HepG2 (cell line): ENCODE measurements around the gene LSM8. TPM values are rescaled to one million over a fixed set of nuclear protein-coding genes. Genes with fewer than 3 reads are reported as not detected.

Experiments used
- ATAC-seq: fragments of 200-7000 bp; cut with Tn5 transposase; 3 replicates; pipeline ENCODE4 v1.9.1; 2020; ENCODE audit warnings: mild to moderate bottlenecking, moderate library complexity
- BruUV-seq: library from RNA; stranded (reverse); fragments of 400-500 nt; replicated peaks from 2 replicates; lab custom pipeline; 2021; lab: Mats Ljungman, UMichigan
- CTCF ChIA-PET: fragments of 300-600 bp; formaldehyde crosslinking; extraction: SDS; loops from one replicate; lab custom pipeline; 2021; ENCODE audit warnings: low total read pairs, inconsistent platforms, low intra/inter-chr PET ratio; lab: Yijun Ruan, JAX
- POLR2A ChIA-PET: fragments of 350-600 bp; sonication (Branson Sonifier 250); formaldehyde crosslinking; loops from one replicate; lab custom pipeline; 2020; ENCODE audit warnings: antibody characterized with exemption, inconsistent platforms; lab: Yijun Ruan, JAX
- DNase-seq: peaks from one replicate; pipeline ENCODE4 v3.0.0-alpha.2; 2015; ENCODE audit warnings: low spot score
- FAIRE-seq: peaks from 3 replicates; lab custom pipeline; 2011; peaks lifted over from hg19 to GRCh38; lab: Jason Lieb, UNC
- H2AFZ ChIP-seq: one replicate; pipeline ENCODE4 v1.6.1; 2011; ENCODE audit warnings: low read length, inconsistent platforms
- H3K27ac ChIP-seq: fragments of 300-600 bp; 3 replicates; pipeline ENCODE4 v1.8.0; 2011; ENCODE audit warnings: mixed run types, mild to moderate bottlenecking, mixed read lengths, low read length, inconsistent platforms; ENCODE audit not compliant: insufficient read depth; ENCODE audit errors: extremely low read length
- H3K27me3 ChIP-seq, 2 experiments: fragments of 200-600 bp in 1 of 2; 2 replicates in 1 of 2; 3 replicates in 1 of 2; pipeline versions ENCODE4 v1.6.0 to v1.8.0; 2011; ENCODE audit warnings: low read length in 2 of 2, mild to moderate bottlenecking in 2 of 2, moderate library complexity in 2 of 2, inconsistent platforms in 1 of 2; ENCODE audit not compliant: insufficient read depth in 2 of 2, control insufficient read depth in 1 of 2
- H3K36me3 ChIP-seq, 2 experiments: fragments of 200-600 bp in 1 of 2; replicated peaks in 1 of 2; 2 replicates in 1 of 2; 3 replicates in 1 of 2; pipeline versions ENCODE4 v1.5.1 to v1.8.0; 2011; ENCODE audit warnings: low read length in 2 of 2, inconsistent platforms in 1 of 2; ENCODE audit not compliant: insufficient read depth in 2 of 2, control insufficient read depth in 1 of 2
- H3K4me1 ChIP-seq: 2 replicates; pipeline ENCODE4 v1.5.1; 2012; ENCODE audit warnings: low read length, inconsistent platforms; ENCODE audit not compliant: insufficient read depth
- H3K4me2 ChIP-seq: 2 replicates; pipeline ENCODE4 v1.6.0; 2011; ENCODE audit warnings: low read depth, low read length, inconsistent platforms
- H3K4me3 ChIP-seq, 3 experiments: fragments of 200-600 bp in 1 of 3; sonication (generic), shearing (Covaris generic) in 1 of 3; replicated peaks in 1 of 3; 2 replicates each; pipeline ENCODE4 v1.5.1; 2011 to 2016; ENCODE audit warnings: low read length in 3 of 3, inconsistent platforms in 2 of 3, low read depth in 2 of 3, mild to moderate bottlenecking in 2 of 3, control low read depth in 1 of 3, mixed read lengths in 1 of 3; ENCODE audit not compliant: insufficient read depth in 1 of 3
- H3K79me2 ChIP-seq: one replicate; pipeline ENCODE4 v1.6.1; 2011; ENCODE audit warnings: low read length, inconsistent platforms; ENCODE audit not compliant: insufficient read depth
- H3K9ac ChIP-seq: 2 replicates; pipeline ENCODE4 v1.6.0; 2011; ENCODE audit warnings: mild to moderate bottlenecking, low read depth, low read length, inconsistent platforms; ENCODE audit not compliant: insufficient read depth
- H3K9me3 ChIP-seq: 2 replicates; pipeline ENCODE4 v1.5.1; 2012; ENCODE audit warnings: mild to moderate bottlenecking, low read length
- H4K20me1 ChIP-seq: 2 replicates; pipeline ENCODE4 v1.6.0; 2011; ENCODE audit warnings: inconsistent platforms, mild to moderate bottlenecking, low read length, moderate library complexity; ENCODE audit not compliant: insufficient read depth
- AGO1 ChIP-seq: fragments of 200-400 bp; formaldehyde crosslinking; IDR thresholded peaks from 2 replicates; pipeline ENCODE4 v1.6.1; 2017; ENCODE audit warnings: mild to moderate bottlenecking, low read depth, low read length, moderate library complexity; ENCODE audit not compliant: poor library complexity, severe bottlenecking
- CREB1 ChIP-seq, 2 experiments: fragments of 450-650 bp in 1 of 2; IDR thresholded peaks; 2 replicates each; pipeline ENCODE4 v1.6.1; 2016 to 2017; ENCODE audit warnings: control low read depth in 1 of 2, mild to moderate bottlenecking in 1 of 2, missing compliant biosample characterization in 1 of 2, missing genetic modification characterization in 1 of 2
- EEA1 ChIP-seq: sonication (generic); formaldehyde crosslinking; IDR thresholded peaks from 2 replicates; pipeline ENCODE4 v1.5.1; 2020; ENCODE audit warnings: mild to moderate bottlenecking, missing genetic modification reagents, borderline replicate concordance
- ISL2 ChIP-seq: sonication (generic); formaldehyde crosslinking; IDR thresholded peaks from 2 replicates; pipeline ENCODE4 v1.5.0; 2020; ENCODE audit warnings: missing genetic modification reagents
- KDM2A ChIP-seq: sonication (generic); formaldehyde crosslinking; IDR thresholded peaks from 2 replicates; pipeline ENCODE4 v1.4.0; 2020; ENCODE audit warnings: low read depth, missing genetic modification reagents, borderline replicate concordance
- KLF9 ChIP-seq: IDR thresholded peaks from 2 replicates; pipeline ENCODE4 v1.6.1; 2016; ENCODE audit warnings: low read depth
- PITX1 ChIP-seq: sonication (generic); formaldehyde crosslinking; IDR thresholded peaks from 2 replicates; pipeline ENCODE4 v1.5.1; 2020; ENCODE audit warnings: mild to moderate bottlenecking, missing genetic modification reagents
- ZKSCAN1 ChIP-seq: fragments of 150-350 bp; IDR thresholded peaks from 2 replicates; pipeline ENCODE4 v1.6.1; 2014; ENCODE audit warnings: low read length
- ZNF746 ChIP-seq: sonication (generic); formaldehyde crosslinking; IDR thresholded peaks from 2 replicates; pipeline ENCODE4 v1.8.0; 2022; ENCODE audit warnings: mild to moderate bottlenecking, missing genetic modification reagents
- ZSCAN20 ChIP-seq: sonication (generic); formaldehyde crosslinking; IDR thresholded peaks from 2 replicates; pipeline ENCODE4 v1.4.0; 2020; ENCODE audit warnings: missing genetic modification reagents, mild to moderate bottlenecking, borderline replicate concordance
- WGBS: methylation state at CpG from one replicate; pipeline ENCODE4 v1.1.6; 2017; ENCODE audit warnings: low lambda C conversion rate; 5-methylcytosine and 5-hydroxymethylcytosine counted together
- in situ Hi-C: cut with HindIII; loops from 2 replicates; pipeline ENCODE4 v1.10.0; 2017; ENCODE audit warnings: low pct_unique_long_range_greater_than_20kb; ENCODE audit not compliant: extremely low pct_ligation_motif_present
- intact Hi-C: fragments of 100-400 bp; cut with micrococcal nuclease; formaldehyde crosslinking; loops from one replicate; pipeline ENCODE4 v1.10.0; 2022; ENCODE audit not compliant: unreplicated experiment
- polyA plus RNA-seq, 8 experiments: library from polyadenylated mRNA; depleted of rRNA in 3 of 8; stranded (reverse) in 7 of 8; unstranded in 1 of 8; fragments of >200 nt; fragmentation: Illumina TruSeq in 4 of 8; extraction: Trizol in 4 of 8; gene quantifications; 2 replicates each; pipeline versions ENCODE4 v1.2.1 to v1.2.3, GENCODE V29; 2011 to 2016; ENCODE audit warnings: low read depth in 4 of 8, missing spikeins in 1 of 8, mixed read lengths in 1 of 8; ENCODE audit not compliant: insufficient read depth in 1 of 8
- total RNA-seq, 5 experiments: library from RNA; depleted of rRNA; stranded (reverse); fragments of >200 nt; fragmentation: Illumina TruSeq; extraction: Trizol; gene quantifications; 2 replicates each; pipeline ENCODE4 v1.2.3, GENCODE V29; 2016; ENCODE audit warnings: low read depth in 1 of 5
- TF ChIP-seq, protein P1 (sequence below): sonication (generic); formaldehyde crosslinking; IDR thresholded peaks from 2 replicates; pipeline ENCODE4 v1.9.0; 2021; ENCODE audit warnings: missing genetic modification reagents, mild to moderate bottlenecking, borderline replicate concordance
- TF ChIP-seq, protein P2 (sequence below): IDR thresholded peaks from 2 replicates; pipeline ENCODE4 v1.6.1; 2012; ENCODE audit warnings: inconsistent platforms
- TF ChIP-seq, protein P3 (sequence below): sonication (generic); formaldehyde crosslinking; IDR thresholded peaks from 2 replicates; pipeline ENCODE4 v1.4.0; 2020; ENCODE audit warnings: missing genetic modification reagents
- TF ChIP-seq, protein P4 (sequence below): sonication (generic); formaldehyde crosslinking; IDR thresholded peaks from 2 replicates; pipeline ENCODE4 v1.5.1; 2020; ENCODE audit warnings: mild to moderate bottlenecking, missing genetic modification reagents
- TF ChIP-seq, protein P5 (sequence below): sonication (generic); formaldehyde crosslinking; conservative IDR thresholded peaks from 2 replicates; pipeline ENCODE4 v1.8.0; 2022; ENCODE audit warnings: low read depth, missing genetic modification reagents

The LSM8 gene
- total and polyA plus RNA-seq, 2 of the 13 experiments (the other 11 are each of a cell fraction or from before 2014, with no cell fraction given), result 44.3 to 67.3 TPM

DNA sequence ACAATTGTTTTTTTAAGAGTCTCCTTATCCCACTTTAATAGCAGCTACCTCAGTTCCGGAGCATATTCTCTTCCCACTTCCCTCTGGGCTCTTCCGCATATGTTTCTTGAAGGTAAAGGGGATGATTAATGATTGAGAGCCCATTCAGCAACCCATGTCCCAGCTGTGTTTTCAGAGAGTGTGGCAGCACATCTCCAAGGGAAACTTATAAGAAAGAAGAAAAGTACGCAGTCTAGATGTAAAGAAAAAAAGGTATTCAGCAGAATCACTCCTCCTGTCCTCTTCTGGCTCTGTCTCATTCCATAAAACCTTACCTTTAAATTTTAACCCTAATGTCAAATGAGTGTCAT lies 30.8 kb downstream of the LSM8 start:
- H3K4me1 ChIP-seq, result no peaks in the 10 kb centered on the region
- BruUV-seq, result no TSS peak
- no peak for DNase-seq

More for the DNA sequence above, 30.8 kb downstream of the LSM8 start:
- 56% methylated on average over 3 of the region's 3 CpGs for WGBS
- no peaks in the 10 kb centered on the region for H3K79me2 ChIP-seq
- intact Hi-C loops (no loop called here), in situ Hi-C loops (no loop called here)
- ATAC-seq, result no peak
- TF ChIP-seq, protein P1, sequence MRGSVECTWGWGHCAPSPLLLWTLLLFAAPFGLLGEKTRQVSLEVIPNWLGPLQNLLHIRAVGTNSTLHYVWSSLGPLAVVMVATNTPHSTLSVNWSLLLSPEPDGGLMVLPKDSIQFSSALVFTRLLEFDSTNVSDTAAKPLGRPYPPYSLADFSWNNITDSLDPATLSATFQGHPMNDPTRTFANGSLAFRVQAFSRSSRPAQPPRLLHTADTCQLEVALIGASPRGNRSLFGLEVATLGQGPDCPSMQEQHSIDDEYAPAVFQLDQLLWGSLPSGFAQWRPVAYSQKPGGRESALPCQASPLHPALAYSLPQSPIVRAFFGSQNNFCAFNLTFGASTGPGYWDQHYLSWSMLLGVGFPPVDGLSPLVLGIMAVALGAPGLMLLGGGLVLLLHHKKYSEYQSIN (CRISPR knock-in tag), result no peak
- TF ChIP-seq KLF9 (CRISPR knock-in tag) (no peak), ISL2 (no peak), PITX1 (CRISPR knock-in tag) (no peak), AGO1 (no peak), CREB1 (IDR thresholded peaks at IDR 0.05) (no peak), CREB1 (CRISPR knock-in tag; IDR thresholded peaks at IDR 0.05) (no peak), EEA1 (CRISPR knock-in tag) (no peak), ZNF746 (CRISPR knock-in tag) (no peak), KDM2A (CRISPR knock-in tag) (no peak), ZKSCAN1 (no peak), ZSCAN20 (CRISPR knock-in tag) (no peak)
- TF ChIP-seq, protein P2, sequence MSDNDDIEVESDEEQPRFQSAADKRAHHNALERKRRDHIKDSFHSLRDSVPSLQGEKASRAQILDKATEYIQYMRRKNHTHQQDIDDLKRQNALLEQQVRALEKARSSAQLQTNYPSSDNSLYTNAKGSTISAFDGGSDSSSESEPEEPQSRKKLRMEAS, result no peak
- TF ChIP-seq, protein P3, sequence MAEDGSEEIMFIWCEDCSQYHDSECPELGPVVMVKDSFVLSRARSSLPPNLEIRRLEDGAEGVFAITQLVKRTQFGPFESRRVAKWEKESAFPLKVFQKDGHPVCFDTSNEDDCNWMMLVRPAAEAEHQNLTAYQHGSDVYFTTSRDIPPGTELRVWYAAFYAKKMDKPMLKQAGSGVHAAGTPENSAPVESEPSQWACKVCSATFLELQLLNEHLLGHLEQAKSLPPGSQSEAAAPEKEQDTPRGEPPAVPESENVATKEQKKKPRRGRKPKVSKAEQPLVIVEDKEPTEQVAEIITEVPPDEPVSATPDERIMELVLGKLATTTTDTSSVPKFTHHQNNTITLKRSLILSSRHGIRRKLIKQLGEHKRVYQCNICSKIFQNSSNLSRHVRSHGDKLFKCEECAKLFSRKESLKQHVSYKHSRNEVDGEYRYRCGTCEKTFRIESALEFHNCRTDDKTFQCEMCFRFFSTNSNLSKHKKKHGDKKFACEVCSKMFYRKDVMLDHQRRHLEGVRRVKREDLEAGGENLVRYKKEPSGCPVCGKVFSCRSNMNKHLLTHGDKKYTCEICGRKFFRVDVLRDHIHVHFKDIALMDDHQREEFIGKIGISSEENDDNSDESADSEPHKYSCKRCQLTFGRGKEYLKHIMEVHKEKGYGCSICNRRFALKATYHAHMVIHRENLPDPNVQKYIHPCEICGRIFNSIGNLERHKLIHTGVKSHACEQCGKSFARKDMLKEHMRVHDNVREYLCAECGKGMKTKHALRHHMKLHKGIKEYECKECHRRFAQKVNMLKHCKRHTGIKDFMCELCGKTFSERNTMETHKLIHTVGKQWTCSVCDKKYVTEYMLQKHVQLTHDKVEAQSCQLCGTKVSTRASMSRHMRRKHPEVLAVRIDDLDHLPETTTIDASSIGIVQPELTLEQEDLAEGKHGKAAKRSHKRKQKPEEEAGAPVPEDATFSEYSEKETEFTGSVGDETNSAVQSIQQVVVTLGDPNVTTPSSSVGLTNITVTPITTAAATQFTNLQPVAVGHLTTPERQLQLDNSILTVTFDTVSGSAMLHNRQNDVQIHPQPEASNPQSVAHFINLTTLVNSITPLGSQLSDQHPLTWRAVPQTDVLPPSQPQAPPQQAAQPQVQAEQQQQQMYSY, result no peak
- TF ChIP-seq, protein P4, sequence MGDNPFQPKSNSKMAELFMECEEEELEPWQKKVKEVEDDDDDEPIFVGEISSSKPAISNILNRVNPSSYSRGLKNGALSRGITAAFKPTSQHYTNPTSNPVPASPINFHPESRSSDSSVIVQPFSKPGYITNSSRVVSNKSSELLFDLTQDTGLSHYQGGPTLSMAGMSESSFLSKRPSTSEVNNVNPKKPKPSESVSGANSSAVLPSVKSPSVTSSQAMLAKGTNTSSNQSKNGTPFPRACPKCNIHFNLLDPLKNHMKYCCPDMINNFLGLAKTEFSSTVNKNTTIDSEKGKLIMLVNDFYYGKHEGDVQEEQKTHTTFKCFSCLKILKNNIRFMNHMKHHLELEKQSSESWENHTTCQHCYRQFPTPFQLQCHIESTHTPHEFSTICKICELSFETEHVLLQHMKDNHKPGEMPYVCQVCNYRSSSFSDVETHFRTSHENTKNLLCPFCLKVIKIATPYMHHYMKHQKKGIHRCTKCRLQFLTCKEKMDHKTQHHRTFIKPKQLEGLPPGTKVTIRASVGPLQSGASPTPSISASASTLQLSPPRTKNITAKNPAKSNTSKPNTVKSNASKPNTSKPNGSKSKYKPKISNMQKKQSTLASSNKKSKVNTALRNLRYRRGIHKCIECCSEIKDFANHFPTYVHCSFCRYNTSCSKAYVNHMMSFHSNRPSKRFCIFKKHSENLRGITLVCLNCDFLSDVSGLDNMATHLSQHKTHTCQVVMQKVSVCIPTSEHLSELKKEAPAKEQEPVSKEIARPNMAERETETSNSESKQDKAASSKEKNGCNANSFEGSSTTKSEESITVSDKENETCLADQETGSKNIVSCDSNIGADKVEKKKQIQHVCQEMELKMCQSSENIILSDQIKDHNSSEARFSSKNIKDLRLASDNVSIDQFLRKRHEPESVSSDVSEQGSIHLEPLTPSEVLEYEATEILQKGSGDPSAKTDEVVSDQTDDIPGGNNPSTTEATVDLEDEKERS (CRISPR knock-in tag), result no peak
- TF ChIP-seq, protein P5, sequence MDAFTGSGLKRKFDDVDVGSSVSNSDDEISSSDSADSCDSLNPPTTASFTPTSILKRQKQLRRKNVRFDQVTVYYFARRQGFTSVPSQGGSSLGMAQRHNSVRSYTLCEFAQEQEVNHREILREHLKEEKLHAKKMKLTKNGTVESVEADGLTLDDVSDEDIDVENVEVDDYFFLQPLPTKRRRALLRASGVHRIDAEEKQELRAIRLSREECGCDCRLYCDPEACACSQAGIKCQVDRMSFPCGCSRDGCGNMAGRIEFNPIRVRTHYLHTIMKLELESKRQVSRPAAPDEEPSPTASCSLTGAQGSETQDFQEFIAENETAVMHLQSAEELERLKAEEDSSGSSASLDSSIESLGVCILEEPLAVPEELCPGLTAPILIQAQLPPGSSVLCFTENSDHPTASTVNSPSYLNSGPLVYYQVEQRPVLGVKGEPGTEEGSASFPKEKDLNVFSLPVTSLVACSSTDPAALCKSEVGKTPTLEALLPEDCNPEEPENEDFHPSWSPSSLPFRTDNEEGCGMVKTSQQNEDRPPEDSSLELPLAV (CRISPR knock-in tag), result no peak
- CTCF ChIA-PET, result no interaction called here
- POLR2A ChIA-PET, result no interaction called here
- no peaks in the 10 kb centered on the region for H3K9me3 ChIP-seq
- H3K27me3 ChIP-seq, result no peaks in the 10 kb centered on the region; a peak in 1 of 5 replicates
- no peak for FAIRE-seq
- no peaks in the 10 kb centered on the region for H3K36me3 ChIP-seq
- H3K4me2 ChIP-seq, result no peak overlapping the region
- no peak overlapping the region for H2AFZ ChIP-seq
- H3K9ac ChIP-seq, result no peak overlapping the region
- H3K27ac ChIP-seq, result no peak overlapping the region
- H3K4me3 ChIP-seq, result no peak overlapping the region
- no peaks in the 10 kb centered on the region for H4K20me1 ChIP-seq
